HG02610 (cell line): ENCODE measurements around the gene LDB2.

Source experiments
- ATAC-seq: cut with Tn5 transposase; IDR thresholded peaks from one replicate; pipeline ENCODE4 v1.9.1; 2021; ENCODE audit warnings: mild to moderate bottlenecking, moderate library complexity; ENCODE audit not compliant: unreplicated experiment

Gene LDB2

GRCh38 chr4:16844816-16845586 is 53.4 kb downstream of the LDB2 start:
- no peak for ATAC-seq

DNA sequence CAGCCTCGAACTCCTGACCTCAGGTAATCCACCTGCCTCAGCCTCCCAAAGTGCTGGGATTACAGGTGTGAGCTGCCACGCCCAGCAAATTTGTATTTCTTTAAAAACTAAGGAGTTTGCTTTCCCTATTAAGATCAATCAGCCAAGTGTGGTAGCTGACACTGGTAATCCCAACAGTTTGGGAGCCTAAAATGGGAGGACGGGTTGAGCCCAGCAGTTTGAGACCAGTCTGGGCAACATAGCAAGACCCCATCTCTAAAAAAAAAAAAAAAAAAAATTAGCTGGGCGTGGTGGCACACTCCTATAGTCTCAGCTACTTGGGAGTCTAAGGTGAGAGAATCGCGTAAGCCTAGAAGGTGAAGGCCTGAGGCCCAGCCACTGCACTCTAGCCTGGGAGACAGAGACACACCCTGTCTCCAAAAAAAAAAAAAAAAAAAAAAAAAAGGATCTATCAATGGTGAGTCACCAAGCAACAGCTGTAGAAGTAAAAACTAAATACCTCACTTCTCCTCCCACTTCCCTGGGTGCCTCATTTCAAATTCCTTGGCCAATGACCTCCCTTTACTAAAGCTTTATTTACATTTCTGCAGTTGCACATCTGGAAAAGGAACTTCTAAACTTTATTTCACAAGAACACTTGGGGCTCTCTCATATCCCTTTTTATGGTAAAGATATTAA is 54.5 kb downstream of the LDB2 start:
- no peak for ATAC-seq

DNA sequence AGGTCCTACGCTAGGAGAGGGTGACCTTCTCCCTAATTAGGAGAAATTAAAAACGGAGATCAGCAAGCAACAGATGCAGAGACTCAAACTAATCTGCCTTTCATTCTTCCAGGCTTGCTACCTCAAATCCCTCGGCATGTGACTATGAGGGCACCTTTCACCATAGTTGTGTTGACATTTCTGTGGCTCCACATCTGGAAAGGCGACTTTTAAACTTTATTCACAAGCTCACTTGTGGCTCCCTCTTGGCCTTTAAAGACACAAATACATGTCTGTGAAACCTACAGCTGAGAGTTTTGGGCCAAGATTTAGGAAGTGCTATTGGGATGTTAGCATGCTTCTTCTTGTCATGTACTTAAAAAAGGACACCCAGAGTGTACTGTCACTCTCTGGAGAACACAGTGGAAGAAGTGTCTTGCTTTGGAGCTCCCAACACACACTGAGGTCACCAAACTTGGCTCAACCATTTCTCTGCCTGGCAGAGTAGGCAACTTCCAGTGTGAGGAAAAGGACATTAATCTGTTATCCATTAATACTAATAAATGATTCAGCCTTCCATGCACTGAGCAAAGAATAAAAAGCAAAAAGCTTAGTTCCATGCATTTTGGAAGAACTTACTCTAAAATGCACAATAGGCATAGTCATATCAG is 60.1 kb downstream of the LDB2 start:
- ATAC-seq: no peak

- ATAC-seq: no peak
Observed at GRCh38 chr4:16837475-16837874, 61.0 kb downstream of the LDB2 start.

DNA sequence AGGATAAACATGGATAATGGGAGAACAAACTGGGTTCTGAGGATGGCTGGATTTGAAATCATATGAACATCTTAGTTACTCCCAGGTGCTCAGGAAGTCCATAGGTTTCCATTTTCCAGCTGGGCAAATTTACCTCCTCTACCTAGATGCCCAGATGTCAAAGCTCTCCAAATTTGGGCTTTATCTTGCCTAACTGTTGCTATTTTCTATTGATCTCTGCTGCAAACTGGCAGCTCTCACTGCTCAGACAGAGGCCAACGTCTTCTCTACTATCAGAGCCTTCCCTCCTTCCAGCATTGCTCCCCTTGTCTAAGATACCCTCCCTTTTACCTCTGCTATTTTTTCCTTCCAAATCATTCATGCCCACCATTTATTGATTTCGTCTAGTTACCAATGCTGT is 62.1 kb downstream of the LDB2 start:
- ATAC-seq: no peak

DNA sequence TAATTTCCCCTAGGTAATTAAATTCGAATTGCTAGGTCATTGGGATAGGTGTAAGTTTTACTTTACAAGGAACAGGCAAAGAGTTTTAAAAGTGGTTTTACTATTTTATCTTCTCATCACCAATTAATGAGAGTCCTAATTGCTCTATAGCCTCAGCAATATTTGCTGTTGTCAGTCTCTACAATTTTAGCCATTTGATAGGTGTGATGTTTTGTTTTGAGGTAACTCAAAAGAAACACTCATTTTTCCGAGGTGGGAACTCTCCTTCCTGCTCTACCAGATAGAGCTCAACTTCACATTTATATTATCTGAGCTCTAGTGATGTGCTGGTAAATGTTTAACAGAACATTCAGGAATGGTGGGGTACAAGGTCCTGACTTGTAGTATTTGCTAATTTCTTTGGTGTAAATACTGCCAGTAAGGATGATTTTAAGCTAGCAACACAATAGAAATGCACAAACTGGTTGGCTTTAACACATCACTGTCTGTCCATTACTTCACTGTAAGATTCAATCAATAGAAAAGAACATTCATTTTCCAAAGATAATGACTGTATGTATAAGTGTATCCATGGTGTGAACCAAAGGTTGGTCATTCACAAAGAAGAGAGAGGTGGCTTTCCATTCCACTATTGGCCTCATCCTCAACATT is 62.7 kb downstream of the LDB2 start:
- no peak for ATAC-seq

GRCh38 chr4:16834814-16835213 is 63.6 kb downstream of the LDB2 start:
- no peak for ATAC-seq

DNA sequence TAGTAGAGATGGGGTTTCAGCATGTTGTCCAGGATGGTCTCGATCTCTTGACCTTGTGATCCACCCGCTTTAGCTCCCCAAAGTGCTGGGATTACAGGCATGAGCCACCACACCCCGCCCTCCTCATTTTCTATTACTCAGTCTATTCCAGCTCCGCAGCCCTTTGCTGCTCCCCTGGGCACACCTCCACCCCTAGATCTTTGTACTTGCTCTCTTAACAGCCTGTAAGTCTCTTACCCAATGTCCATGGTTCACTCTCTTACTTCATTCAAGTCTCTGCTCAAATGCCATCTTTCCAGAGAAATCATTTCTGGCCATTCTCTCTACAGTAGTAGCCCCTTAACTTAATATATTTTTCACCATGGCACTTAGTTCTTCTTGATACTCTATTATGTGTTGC is 64.7 kb downstream of the LDB2 start:
- ATAC-seq: no peak

DNA sequence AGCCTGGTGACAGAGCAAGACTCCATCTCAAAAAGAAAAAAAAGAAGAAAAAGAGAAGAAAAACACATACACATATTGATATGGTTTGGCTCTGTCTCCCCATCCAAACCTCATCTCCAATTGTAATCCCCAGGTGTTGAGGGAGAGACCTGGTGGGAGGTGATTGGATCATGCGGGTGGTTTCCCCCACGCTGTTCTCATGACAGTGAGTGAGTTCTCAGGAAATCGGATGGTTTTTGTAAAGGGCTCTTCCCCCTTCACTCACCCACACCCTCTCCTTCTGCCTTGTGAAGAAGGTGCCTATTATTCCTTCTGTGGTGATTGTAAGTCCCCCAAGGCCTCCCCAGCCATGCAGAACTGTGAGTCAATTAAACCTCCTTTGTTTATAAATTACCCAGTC is 68.4 kb downstream of the LDB2 start:
- no peak for ATAC-seq

- no peak for ATAC-seq
Observed at GRCh38 chr4:16827794-16828724, 70.4 kb downstream of the LDB2 start.

- no peak for ATAC-seq
Observed at GRCh38 chr4:16827045-16827444, 71.4 kb downstream of the LDB2 start.

DNA sequence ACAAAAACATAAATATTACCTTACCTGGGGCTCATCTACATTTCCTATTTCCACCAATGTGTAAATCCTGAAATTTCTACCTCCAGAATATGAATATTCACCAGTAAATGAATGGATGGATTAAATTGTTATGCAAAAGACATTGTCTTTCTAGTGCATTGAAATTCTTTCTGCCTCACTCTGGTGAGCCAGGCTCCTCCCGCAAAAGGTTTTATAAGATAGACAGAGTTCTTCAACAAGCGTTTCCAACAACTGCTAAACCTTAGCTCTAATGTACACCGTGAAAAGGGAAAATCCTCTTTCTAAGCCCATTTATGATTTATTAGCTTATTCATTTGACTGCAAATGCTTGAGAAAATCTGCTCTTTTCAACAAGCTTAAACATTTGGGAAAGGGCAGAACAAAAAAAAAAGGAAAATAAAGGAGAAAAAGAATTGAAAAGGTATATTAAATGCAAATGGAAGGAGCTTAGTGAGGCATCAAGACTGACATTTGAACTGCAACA is 72.0 kb downstream of the LDB2 start:
- no peak for ATAC-seq

GRCh38 chr4:16824278-16824806 is 74.1 kb downstream of the LDB2 start:
- ATAC-seq: no peak

DNA sequence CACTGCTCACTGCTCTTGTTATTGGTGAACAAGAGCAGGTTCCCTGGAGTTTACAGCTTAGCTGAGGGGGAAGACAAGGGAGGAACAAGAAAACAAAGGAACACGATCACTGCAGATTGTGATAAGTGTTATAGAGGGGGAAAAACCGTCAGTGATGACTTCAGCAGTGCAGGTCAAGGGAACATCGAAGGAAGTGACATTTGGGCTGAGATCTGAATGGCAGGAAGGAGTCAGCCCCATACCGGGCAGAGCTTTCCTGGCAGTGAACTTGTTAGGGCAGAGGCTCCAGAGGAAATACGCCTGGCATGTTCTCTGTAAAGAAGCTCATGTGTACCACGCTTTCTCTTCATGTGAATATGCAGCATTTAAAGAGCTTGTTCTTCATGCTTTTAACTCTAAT is 78.1 kb downstream of the LDB2 start:
- no peak for ATAC-seq

- no peak for ATAC-seq
Observed at GRCh38 chr4:16819652-16820051, 78.8 kb downstream of the LDB2 start.

- no peak for ATAC-seq
Observed at GRCh38 chr4:16818005-16818404, 80.4 kb downstream of the LDB2 start.

DNA sequence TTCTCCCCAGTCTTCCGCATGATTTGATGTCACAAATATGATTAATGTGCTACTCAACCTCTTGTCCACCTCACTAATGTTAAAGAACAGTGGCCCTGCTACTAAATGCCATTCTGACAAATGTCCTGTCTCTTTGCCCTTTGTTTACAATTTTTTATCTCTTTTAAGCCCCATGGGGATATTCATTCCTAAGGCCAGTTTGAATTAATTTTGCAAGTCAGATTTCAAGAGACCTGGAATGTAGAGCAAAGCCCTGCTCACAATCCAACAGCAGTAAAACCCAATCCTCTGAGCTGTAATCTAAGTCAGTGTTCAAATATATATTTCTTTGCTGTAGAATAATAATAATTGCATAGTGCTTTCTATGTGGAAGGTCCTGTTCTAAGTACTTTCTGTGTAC is 81.2 kb downstream of the LDB2 start:
- ATAC-seq: no peak

DNA sequence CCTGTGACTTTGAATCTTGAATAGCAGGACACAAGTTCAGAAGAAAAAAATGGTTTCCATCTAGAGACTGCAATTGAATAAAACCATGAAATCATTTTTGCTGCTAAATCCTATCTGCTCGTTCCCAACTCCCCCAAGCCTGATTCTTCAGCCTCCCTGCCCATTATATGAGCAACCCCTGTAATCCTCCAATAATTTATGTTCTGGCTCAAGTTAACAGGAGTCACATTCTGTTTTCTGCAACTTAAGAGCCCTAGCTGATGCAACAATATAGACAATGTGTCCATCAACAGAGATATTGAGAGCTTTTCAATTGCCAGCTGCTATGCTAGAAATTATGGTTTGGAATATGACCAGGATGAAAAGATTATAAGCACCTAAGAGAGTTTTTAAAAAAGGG is 84.1 kb downstream of the LDB2 start:
- ATAC-seq: no peak

DNA sequence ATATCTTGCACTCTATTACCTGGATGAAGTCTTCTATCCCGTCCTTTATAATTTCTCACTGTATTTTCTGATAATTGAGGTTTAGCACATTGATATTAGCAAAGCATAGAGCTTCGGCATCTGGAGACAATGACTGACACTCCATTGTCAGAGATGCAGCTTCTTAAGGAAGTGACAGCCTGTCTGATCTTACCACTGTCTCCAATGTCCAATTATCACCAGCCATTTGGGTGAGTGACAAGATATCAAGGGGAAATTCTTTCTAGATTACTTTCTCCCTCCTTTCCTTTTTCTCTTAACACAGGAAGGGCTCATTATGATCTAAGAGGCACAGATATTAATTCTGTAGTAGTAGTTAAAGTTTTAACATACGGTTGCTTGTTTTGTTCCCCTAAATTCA is 86.4 kb downstream of the LDB2 start:
- ATAC-seq: no peak

GRCh38 chr4:16809943-16810342 is 88.5 kb downstream of the LDB2 start:
- ATAC-seq: no peak
